BLaER1 (cell line): ENCODE data around the gene RILP.
"Not testable (repeated sequence)": the region's sequence is repeated elsewhere in the genome, so short reads cannot be mapped to it uniquely, and the experiment has no call there.

Experiments used
- H3K27ac ChIP-seq: shearing (Covaris generic); formaldehyde crosslinking; 2 replicates; pipeline ENCODE4 v1.8.1; 2022
- H3K27me3 ChIP-seq: shearing (Covaris generic); formaldehyde crosslinking; 2 replicates; pipeline ENCODE4 v1.8.1; 2022
- H3K36me3 ChIP-seq: shearing (Covaris generic); formaldehyde crosslinking; 2 replicates; pipeline ENCODE4 v1.8.1; 2022
- H3K4me1 ChIP-seq: shearing (Covaris generic); formaldehyde crosslinking; 2 replicates; pipeline ENCODE4 v1.8.1; 2022
- H3K4me2 ChIP-seq: shearing (Covaris generic); formaldehyde crosslinking; 2 replicates; pipeline ENCODE4 v1.8.1; 2022
- H3K4me3 ChIP-seq: shearing (Covaris generic); formaldehyde crosslinking; 2 replicates; pipeline ENCODE4 v1.8.1; 2022
- H3K9ac ChIP-seq: shearing (Covaris generic); formaldehyde crosslinking; 2 replicates; pipeline ENCODE4 v1.8.1; 2022
- H3K9me3 ChIP-seq: shearing (Covaris generic); formaldehyde crosslinking; 2 replicates; pipeline ENCODE4 v1.8.1; 2022
- H4K20me1 ChIP-seq: shearing (Covaris generic); formaldehyde crosslinking; 2 replicates; pipeline ENCODE4 v1.8.1; 2022
- Cebpa-rat ChIP-seq: shearing (Covaris generic); IDR thresholded peaks from 2 replicates; pipeline ENCODE4 v1.8.1; 2022

RILP gene

GRCh38 chr17:1649844-1650501, at the start of gene RILP:
Gene RILP (minus strand): TSS chr17:1649866. CDS start chr17:1649804, 62 bp downstream.
- peaks cover 52% of the 10 kb centered on the region for H3K36me3 ChIP-seq
- no peak for TF ChIP-seq Cebpa-rat
- H3K27ac ChIP-seq = peak within 1 kb of the TSS; percentile 88
- peaks cover 57% of the 10 kb centered on the region for H4K20me1 ChIP-seq
- peak within 1 kb of the TSS; percentile 98 for H3K4me2 ChIP-seq
- H3K9me3 ChIP-seq = no peaks in the 10 kb centered on the region
- peak within 1 kb of the TSS; percentile 71 for H3K4me3 ChIP-seq
- H3K9ac ChIP-seq = peak within 1 kb of the TSS; percentile 83
- no peaks in the 10 kb centered on the region for H3K27me3 ChIP-seq
- H3K4me1 ChIP-seq = peaks cover 53% of the 10 kb centered on the region

DNA sequence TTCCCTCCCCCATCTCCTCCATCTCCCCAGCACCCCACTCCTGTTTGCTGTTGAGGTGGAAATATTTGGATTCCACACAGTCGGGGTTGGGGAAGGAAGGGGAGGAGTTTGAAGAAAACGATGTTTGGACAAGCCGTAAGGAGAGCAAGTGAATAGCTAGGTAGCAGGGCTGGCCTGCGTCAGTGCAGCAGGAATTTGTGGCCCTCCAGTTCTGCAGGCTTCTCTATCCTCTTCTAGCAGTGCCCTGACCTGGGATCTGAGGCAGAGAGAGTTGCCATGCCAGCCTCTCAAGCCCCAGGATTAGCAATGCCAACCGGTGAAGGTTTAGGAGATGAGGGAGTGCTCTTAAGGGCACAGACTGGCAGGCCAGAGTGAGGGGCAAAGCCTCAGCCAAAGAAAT, 48.0 kb upstream of the RILP start:
- no peak for TF ChIP-seq Cebpa-rat
- H3K27ac ChIP-seq = no peak overlapping the region
- H3K4me3 ChIP-seq = no peak overlapping the region
- H4K20me1 ChIP-seq = no peaks in the 10 kb centered on the region
- no peak overlapping the region for H3K9ac ChIP-seq
- no peaks in the 10 kb centered on the region for H3K27me3 ChIP-seq
- H3K4me2 ChIP-seq = no peak overlapping the region
- no peaks in the 10 kb centered on the region for H3K4me1 ChIP-seq
- H3K36me3 ChIP-seq = no peaks in the 10 kb centered on the region
- H3K9me3 ChIP-seq = no peaks in the 10 kb centered on the region

GRCh38 chr17:1695365-1695764, 45.7 kb upstream of the RILP start:
- H3K9me3 ChIP-seq = no peaks in the 10 kb centered on the region; the same call in 1 of the 2 replicates
- no peaks in the 10 kb centered on the region for H4K20me1 ChIP-seq
- no peaks in the 10 kb centered on the region for H3K36me3 ChIP-seq
- no peak overlapping the region for H3K27ac ChIP-seq
- no peak overlapping the region for H3K4me2 ChIP-seq
- no peak for TF ChIP-seq Cebpa-rat
- H3K4me3 ChIP-seq = no peak overlapping the region
- H3K4me1 ChIP-seq = no peaks in the 10 kb centered on the region
- H3K27me3 ChIP-seq = no peaks in the 10 kb centered on the region
- H3K9ac ChIP-seq = no peak overlapping the region

GRCh38 chr17:1693339-1693738, 43.7 kb upstream of the RILP start:
- H3K9me3 ChIP-seq = no peaks in the 10 kb centered on the region; the same call in 1 of the 2 replicates
- no peaks in the 10 kb centered on the region for H3K36me3 ChIP-seq
- no peaks in the 10 kb centered on the region for H4K20me1 ChIP-seq
- H3K9ac ChIP-seq = no peak overlapping the region
- TF ChIP-seq Cebpa-rat = no peak
- no peak overlapping the region for H3K27ac ChIP-seq
- H3K4me1 ChIP-seq = no peaks in the 10 kb centered on the region
- no peak overlapping the region for H3K4me2 ChIP-seq
- H3K4me3 ChIP-seq = no peak overlapping the region
- H3K27me3 ChIP-seq = no peaks in the 10 kb centered on the region

- no peak for TF ChIP-seq Cebpa-rat
- Histone ChIP-seq H3K27ac (no peak overlapping the region), H3K27me3 (no peaks in the 10 kb centered on the region), H3K36me3 (no peaks in the 10 kb centered on the region), H3K4me3 (no peak overlapping the region), H3K4me1 (no peaks in the 10 kb centered on the region), H3K9me3 (no peaks in the 10 kb centered on the region; the same call in 1 of the 2 replicates), H3K9ac (no peak overlapping the region), H4K20me1 (no peaks in the 10 kb centered on the region), H3K4me2 (no peak overlapping the region)
These were observed 41.0 kb upstream of the RILP start for GRCh38 chr17:1690544-1691221.

DNA sequence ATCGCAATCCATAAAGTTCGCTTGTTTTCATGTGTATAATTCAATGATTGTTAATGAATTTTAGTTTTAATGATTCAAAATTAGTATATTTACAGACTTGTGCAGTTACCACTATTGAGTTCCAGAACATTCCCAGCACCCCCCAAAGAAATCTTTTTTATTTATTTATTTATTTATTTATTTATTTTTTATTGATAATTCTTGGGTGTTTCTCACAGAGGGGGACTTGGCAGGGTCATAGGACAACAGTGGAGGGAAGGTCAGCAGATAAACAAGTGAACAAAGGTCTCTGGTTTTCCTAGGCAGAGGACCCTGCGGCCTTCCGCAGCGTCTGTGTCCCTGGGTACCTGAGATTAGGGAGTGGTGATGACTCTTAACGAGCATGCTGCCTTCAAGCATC, 38.7 kb upstream of the RILP start:
- H3K27me3 ChIP-seq, H3K27ac ChIP-seq, H3K4me2 ChIP-seq, H3K9me3 ChIP-seq, H3K4me3 ChIP-seq, H3K9ac ChIP-seq, H3K36me3 ChIP-seq: not testable (repeated sequence)
- Histone ChIP-seq H4K20me1 (peaks cover 11% of the 10 kb centered on the region), H3K4me1 (peaks cover 10% of the 10 kb centered on the region)

- H3K27me3 ChIP-seq = no peaks in the 10 kb centered on the region
- H3K36me3 ChIP-seq = peaks cover 25% of the 10 kb centered on the region
- H3K4me2 ChIP-seq = no peak overlapping the region
- H3K9me3 ChIP-seq = no peaks in the 10 kb centered on the region
- peaks cover 19% of the 10 kb centered on the region for H3K4me1 ChIP-seq
- H3K9ac ChIP-seq = no peak overlapping the region
- TF ChIP-seq Cebpa-rat = no peak
- no peak overlapping the region for H3K4me3 ChIP-seq
- H3K27ac ChIP-seq = no peak overlapping the region
- peaks cover 34% of the 10 kb centered on the region for H4K20me1 ChIP-seq
These were observed 36.4 kb upstream of the RILP start for GRCh38 chr17:1686086-1686485.

DNA sequence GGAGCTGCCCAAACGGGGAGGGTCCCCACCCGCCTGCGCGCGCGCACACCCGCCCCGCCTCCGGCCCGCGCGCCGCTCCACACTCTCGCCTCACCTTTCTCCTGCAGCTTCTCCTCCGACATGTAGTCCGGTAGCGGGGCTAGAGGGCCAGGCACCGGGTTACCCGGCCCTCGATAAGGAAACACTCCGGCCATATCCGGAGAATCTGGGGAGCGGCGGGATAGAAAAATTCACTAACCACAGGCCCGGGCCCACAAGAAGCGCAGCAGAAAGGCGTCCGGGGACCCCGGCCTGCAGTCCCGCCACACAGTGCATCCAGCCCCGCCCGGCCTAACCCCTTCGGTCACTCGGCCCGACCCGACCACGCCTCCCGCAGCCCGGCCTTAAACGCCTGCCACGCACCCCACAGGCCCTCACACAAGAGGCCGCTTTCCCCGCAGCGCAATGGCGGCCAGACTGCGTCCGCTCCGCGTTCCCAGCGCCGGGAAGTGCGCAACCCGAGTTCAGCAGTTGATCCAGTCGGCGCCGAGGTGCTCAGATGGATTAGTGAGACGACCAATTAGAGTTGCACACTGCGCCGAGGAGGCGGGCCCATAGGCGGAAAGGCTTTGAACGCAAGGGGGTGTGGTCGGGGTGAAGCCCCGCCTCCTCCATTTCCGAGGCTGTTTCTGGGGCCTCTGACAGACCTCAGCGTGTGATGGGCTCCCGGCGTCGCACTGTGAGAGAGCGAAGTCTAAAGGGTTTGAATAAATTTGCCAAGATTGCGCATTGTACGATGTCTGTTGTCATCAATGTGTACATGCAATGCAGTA, 34.9 kb upstream of the RILP start, which contains the start of gene PRPF8:
Gene PRPF8, minus strand, starts transcription at position 490 of the 812 bp plus-strand sequence. Its CDS starts 296 bp downstream, at position 194.
- no peaks in the 10 kb centered on the region for H3K27me3 ChIP-seq
- H3K4me2 ChIP-seq = peak within 1 kb of the TSS; percentile 86
- no peaks in the 10 kb centered on the region for H3K9me3 ChIP-seq
- H3K4me3 ChIP-seq = peak within 1 kb of the TSS; percentile 92
- H3K36me3 ChIP-seq = peaks cover 40% of the 10 kb centered on the region
- no peak for TF ChIP-seq Cebpa-rat
- H4K20me1 ChIP-seq = peaks cover 49% of the 10 kb centered on the region
- peak within 1 kb of the TSS; percentile 96 for H3K27ac ChIP-seq
- peaks cover 19% of the 10 kb centered on the region for H3K4me1 ChIP-seq
- H3K9ac ChIP-seq = peak within 1 kb of the TSS; percentile 98

DNA sequence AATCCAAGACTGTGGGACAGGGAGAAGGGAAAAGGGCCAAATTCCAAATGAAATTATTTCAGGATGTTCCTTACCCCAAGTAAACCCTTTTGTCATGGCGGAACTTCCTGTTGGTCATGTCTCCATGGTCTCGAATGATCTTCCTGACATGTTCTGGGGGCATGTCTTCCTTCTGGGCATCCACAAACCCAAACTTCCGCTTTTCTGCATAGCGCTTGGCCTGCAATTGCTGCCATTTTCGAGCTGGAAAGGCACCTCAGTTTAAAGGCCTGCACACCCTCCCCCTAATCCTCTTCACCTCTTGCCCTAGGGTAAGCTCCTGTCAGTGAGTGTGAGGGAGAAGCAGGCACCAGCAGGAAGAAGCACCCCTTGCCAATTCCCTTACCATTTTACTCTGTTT, 33.8 kb upstream of the RILP start:
- no peak for TF ChIP-seq Cebpa-rat
- H3K9me3 ChIP-seq = no peaks in the 10 kb centered on the region
- peak overlapping the region; percentile 96; the same call in 1 of the 2 replicates for H3K27ac ChIP-seq
- H4K20me1 ChIP-seq = peaks cover 60% of the 10 kb centered on the region
- peaks cover 19% of the 10 kb centered on the region for H3K4me1 ChIP-seq
- H3K4me3 ChIP-seq = peak overlapping the region; percentile 92
- peaks cover 51% of the 10 kb centered on the region for H3K36me3 ChIP-seq
- H3K27me3 ChIP-seq = no peaks in the 10 kb centered on the region
- H3K9ac ChIP-seq = peak overlapping the region; percentile 98
- peak overlapping the region; percentile 86 for H3K4me2 ChIP-seq

DNA sequence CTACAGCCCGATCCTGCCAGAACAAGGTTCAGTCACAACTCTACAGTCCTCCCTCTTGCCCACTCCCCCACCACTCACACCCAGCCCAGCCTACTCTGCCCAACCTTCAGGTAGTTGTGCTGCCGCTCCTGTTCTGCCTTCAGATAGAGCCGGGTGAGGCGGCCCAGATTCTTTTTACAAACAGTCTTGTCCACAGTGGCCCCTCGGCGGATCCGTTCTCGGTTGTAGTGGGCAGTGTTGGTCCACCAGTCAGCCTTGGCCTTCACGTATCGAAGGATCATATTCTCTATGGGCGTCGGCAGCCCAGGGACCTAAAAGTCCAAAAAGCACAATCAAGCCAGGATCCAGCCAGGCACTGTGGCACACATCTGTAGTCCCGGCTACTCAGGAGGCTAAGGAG, 26.7 kb upstream of the RILP start:
- Histone ChIP-seq H3K4me2 (no peak overlapping the region), H4K20me1 (peaks cover 98% of the 10 kb centered on the region), H3K27ac (no peak overlapping the region), H3K9ac (no peak overlapping the region), H3K9me3 (no peaks in the 10 kb centered on the region), H3K36me3 (peaks cover 99% of the 10 kb centered on the region), H3K4me3 (no peak overlapping the region), H3K27me3 (no peaks in the 10 kb centered on the region), H3K4me1 (no peaks in the 10 kb centered on the region)
- no peak for TF ChIP-seq Cebpa-rat
